NCI-H1417 treated with DMSO at 0.1 percent for 48 hours (cell line): ENCODE measurements around the gene PEX19.

ENCODE experiments used
- DNase-seq: peaks from one replicate; lab custom pipeline; 2025; lab: John Stamatoyannopoulos, UW

PEX19 gene

GRCh38 chr1:160277330-160277729 lies 7.6 kb downstream of the PEX19 start:
- no peak for DNase-seq

- DNase-seq = no peak
Observed at GRCh38 chr1:160271025-160271424, 13.9 kb downstream of the PEX19 start.

GRCh38 chr1:160267284-160267991 lies 17.5 kb downstream of the PEX19 start:
- DNase-seq = no peak

- no peak for DNase-seq
Observed at GRCh38 chr1:160264795-160265307, 20.1 kb downstream of the PEX19 start.

- peak; percentile 69 for DNase-seq
Observed at GRCh38 chr1:160261893-160262794, 22.8 kb downstream of the PEX19 start, which contains the start of gene DCAF8. Gene DCAF8 (minus strand): TSS chr1:160262549. CDS start chr1:160244008, 18,541 bp downstream.

GRCh38 chr1:160261556-160261892 lies 23.4 kb downstream of the PEX19 start:
- no peak for DNase-seq

- no peak for DNase-seq
Observed at GRCh38 chr1:160260406-160261382, 24.2 kb downstream of the PEX19 start.

- DNase-seq = no peak
Observed at GRCh38 chr1:160258177-160258798, 26.6 kb downstream of the PEX19 start.

GRCh38 chr1:160257411-160258015 lies 27.4 kb downstream of the PEX19 start:
- DNase-seq = no peak

GRCh38 chr1:160256396-160257046 lies 28.4 kb downstream of the PEX19 start:
- DNase-seq = no peak

GRCh38 chr1:160255781-160256300 lies 29.1 kb downstream of the PEX19 start:
- no peak for DNase-seq

GRCh38 chr1:160251687-160252526 lies 33.0 kb downstream of the PEX19 start:
- DNase-seq = no peak

GRCh38 chr1:160251011-160251410 lies 33.9 kb downstream of the PEX19 start:
- DNase-seq = no peak

GRCh38 chr1:160247053-160247452 lies 37.9 kb downstream of the PEX19 start:
- DNase-seq = no peak

- DNase-seq = no peak
Observed at GRCh38 chr1:160245434-160245833, 39.5 kb downstream of the PEX19 start.

- DNase-seq = no peak
Observed at GRCh38 chr1:160244209-160244608, 40.7 kb downstream of the PEX19 start.

GRCh38 chr1:160243767-160244166 lies 41.2 kb downstream of the PEX19 start:
- DNase-seq = no peak

- no peak for DNase-seq
Observed at GRCh38 chr1:160239582-160240299, 45.2 kb downstream of the PEX19 start.

- no peak for DNase-seq
Observed at GRCh38 chr1:160238408-160238807, 46.5 kb downstream of the PEX19 start.
